IMR-90 (cell line): ENCODE results near the gene ACTN1. TPM values are rescaled to one million over a fixed set of nuclear protein-coding genes. Genes with fewer than 3 reads are reported as not detected.
A peak's percentile ranks its signal among the peaks of the same experiment; 100 is the strongest.

Experiments used
- ATAC-seq: fragments of 200-7000 bp; cut with Tn5 transposase; 2 replicates; pipeline ENCODE4 v1.9.1; 2020; ENCODE audit warnings: low read depth, mild to moderate bottlenecking, moderate library complexity
- BruUV-seq: library from RNA; stranded (reverse); fragments of 400-500 nt; replicated peaks from 2 replicates; lab custom pipeline; 2021; lab: Mats Ljungman, UMichigan
- CTCF ChIA-PET: fragments of 300-600 bp; formaldehyde crosslinking; extraction: SDS; loops from one replicate; lab custom pipeline; 2021; ENCODE audit warnings: antibody characterized with exemption; lab: Yijun Ruan, JAX
- POLR2A ChIA-PET: fragments of 300-600 bp; sonication (Branson Sonifier 250); formaldehyde crosslinking; loops from one replicate; lab custom pipeline; 2022; ENCODE audit warnings: antibody characterized with exemption; ENCODE audit not compliant: unreplicated experiment; lab: Charles Lee
- DNase-seq: peaks from one replicate; pipeline ENCODE4 v3.0.0; 2013
- H2AFZ ChIP-seq: replicated peaks from 2 replicates; pipeline ENCODE3; 2013; ENCODE audit warnings: low read length, mild to moderate bottlenecking; ENCODE audit not compliant: poor library complexity
- H2AK5ac ChIP-seq: 2 replicates; pipeline ENCODE4 v1.6.1; 2013; ENCODE audit warnings: low read depth, low read length, inconsistent platforms
- H2AK9ac ChIP-seq: replicated peaks from 2 replicates; pipeline ENCODE3; 2013; ENCODE audit warnings: mild to moderate bottlenecking, low read depth, low read length, moderate library complexity; ENCODE audit not compliant: poor library complexity
- H2BK120ac ChIP-seq: 2 replicates; pipeline ENCODE4 v1.6.1; 2013; ENCODE audit warnings: low read depth, low read length, inconsistent platforms
- H2BK15ac ChIP-seq: 3 replicates; pipeline ENCODE4 v1.6.1; 2013; ENCODE audit warnings: low read depth, low read length, inconsistent platforms
- H2BK20ac ChIP-seq: 2 replicates; pipeline ENCODE4 v1.6.1; 2013; ENCODE audit warnings: low read depth, mild to moderate bottlenecking, inconsistent platforms, low read length, moderate library complexity
- H2BK5ac ChIP-seq: 2 replicates; pipeline ENCODE4 v1.6.1; 2013; ENCODE audit warnings: mild to moderate bottlenecking, low read depth, low read length, inconsistent platforms; ENCODE audit not compliant: poor library complexity, severe bottlenecking
- H3K14ac ChIP-seq: replicated peaks from 2 replicates; pipeline ENCODE4 v1.6.1; 2013; ENCODE audit warnings: low read depth, low read length, inconsistent platforms
- H3K18ac ChIP-seq: 2 replicates; pipeline ENCODE4 v1.6.1; 2013; ENCODE audit warnings: low read depth, low read length, control low read depth
- H3K23ac ChIP-seq: 2 replicates; pipeline ENCODE4 v1.6.1; 2013; ENCODE audit warnings: low read depth, low read length, inconsistent platforms
- H3K27ac ChIP-seq: 2 replicates; pipeline ENCODE4 v1.5.1; 2013; ENCODE audit warnings: mild to moderate bottlenecking, control low read depth, low read length; ENCODE audit not compliant: insufficient read depth
- H3K27me3 ChIP-seq: 2 replicates; pipeline ENCODE4 v1.6.1; 2013; ENCODE audit warnings: low read length; ENCODE audit not compliant: control insufficient read depth, insufficient read depth
- H3K36me3 ChIP-seq: 2 replicates; pipeline ENCODE4 v1.6.1; 2013; ENCODE audit warnings: low read length, mixed read lengths; ENCODE audit not compliant: control insufficient read depth, insufficient read depth
- H3K4ac ChIP-seq: 2 replicates; pipeline ENCODE4 v1.6.1; 2013; ENCODE audit warnings: low read depth, low read length, inconsistent platforms
- H3K4me1 ChIP-seq: 2 replicates; pipeline ENCODE4 v1.6.1; 2013; ENCODE audit warnings: low read length, mixed read lengths; ENCODE audit not compliant: control insufficient read depth, insufficient read depth
- H3K4me2 ChIP-seq: 2 replicates; pipeline ENCODE4 v1.6.1; 2013; ENCODE audit warnings: low read depth, mild to moderate bottlenecking, control low read depth, low read length, moderate library complexity
- H3K4me3 ChIP-seq: 2 replicates; pipeline ENCODE4 v1.5.1; 2013; ENCODE audit warnings: low read depth, mild to moderate bottlenecking, control low read depth, low read length, moderate library complexity; ENCODE audit not compliant: insufficient read depth
- H3K56ac ChIP-seq: 2 replicates; pipeline ENCODE4 v1.6.1; 2013; ENCODE audit warnings: low read length, inconsistent platforms; ENCODE audit not compliant: insufficient read depth; ENCODE audit errors: extremely low read depth
- H3K79me1 ChIP-seq, 2 experiments: 2 replicates each; pipeline ENCODE4 v1.6.1; 2013; ENCODE audit warnings: low read length in 2 of 2, inconsistent platforms in 1 of 2, low read depth in 1 of 2
- H3K9ac ChIP-seq: 2 replicates; pipeline ENCODE4 v1.6.1; 2013; ENCODE audit warnings: low read depth, low read length, control low read depth
- H3K9me1 ChIP-seq: 2 replicates; pipeline ENCODE4 v1.6.1; 2013; ENCODE audit warnings: low read length, inconsistent platforms; ENCODE audit not compliant: insufficient read depth
- H3K9me3 ChIP-seq: 2 replicates; pipeline ENCODE4 v1.6.1; 2013; ENCODE audit warnings: low read length; ENCODE audit not compliant: control insufficient read depth, insufficient read depth
- H4K20me1 ChIP-seq: 2 replicates; pipeline ENCODE4 v1.6.1; 2013; ENCODE audit warnings: low read length, inconsistent platforms; ENCODE audit not compliant: insufficient read depth
- H4K5ac ChIP-seq: 2 replicates; pipeline ENCODE4 v1.6.1; 2013; ENCODE audit warnings: mild to moderate bottlenecking, low read depth, low read length, control low read depth
- H4K8ac ChIP-seq, 2 experiments: 2 replicates each; pipeline ENCODE4 v1.6.1; 2013; ENCODE audit warnings: low read depth in 2 of 2, low read length in 2 of 2, control low read depth in 1 of 2, inconsistent platforms in 1 of 2
- H4K91ac ChIP-seq: 2 replicates; pipeline ENCODE4 v1.6.1; 2013; ENCODE audit warnings: low read depth, low read length, inconsistent platforms; ENCODE audit not compliant: insufficient read depth
- CEBPB ChIP-seq: IDR thresholded peaks from 2 replicates; pipeline ENCODE4 v1.6.1; 2012; ENCODE audit warnings: low read depth, low read length, improper control_type of control experiment
- FOS ChIP-seq: fragments of 150-350 bp; IDR thresholded peaks from 2 replicates; pipeline ENCODE4 v1.6.1; 2016; ENCODE audit warnings: low read depth, low read length
- POLR2A ChIP-seq: IDR thresholded peaks from 2 replicates; pipeline ENCODE4 v1.6.1; 2012; ENCODE audit warnings: mild to moderate bottlenecking, low read depth, low read length
- SMC3 ChIP-seq: fragments of 150-350 bp; IDR thresholded peaks from 2 replicates; pipeline ENCODE4 v1.6.1; 2016; ENCODE audit warnings: low read depth, mild to moderate bottlenecking, antibody characterized with exemption, low read length, moderate library complexity
- WGBS, 2 experiments: methylation state at CpG; one replicate each; pipeline versions ENCODE4 v1.1.5 to v1.1.7; 2013; ENCODE audit warnings: missing lambda C conversion rate in 2 of 2; ENCODE audit not compliant: insufficient read length in 1 of 2; ENCODE audit errors: extremely low coverage in 2 of 2; 5-methylcytosine and 5-hydroxymethylcytosine counted together
- dilution Hi-C: fragments of 300-500 bp; cut with HindIII; formaldehyde crosslinking; loops from one replicate; pipeline ENCODE4 v1.14.3; 2018; ENCODE audit warnings: low sequenced_read_pairs; ENCODE audit not compliant: unreplicated experiment
- in situ Hi-C: fragments of 300-500 bp; cut with MboI; formaldehyde crosslinking; loops from 3 replicates; pipeline ENCODE4 v1.14.3; 2019; ENCODE audit warnings: low sequenced_read_pairs, inconsistent platforms, mixed read lengths
- intact Hi-C: fragments of 100-400 bp; cut with micrococcal nuclease; formaldehyde crosslinking; loops from 2 replicates; pipeline ENCODE4 v1.10.0; 2022
- polyA plus RNA-seq, 3 experiments: library from polyadenylated mRNA; depleted of rRNA; stranded (reverse); fragments of >200 nt; gene quantifications; 2 replicates each; pipeline ENCODE4 v1.2.3, GENCODE V29; 2012; ENCODE audit warnings: low replicate concordance in 1 of 3
- total RNA-seq: library from RNA; depleted of rRNA; stranded (reverse); fragments of >200 nt; gene quantifications from 2 replicates; pipeline ENCODE4 v1.2.3, GENCODE V29; 2012

Gene ACTN1
- total and polyA plus RNA-seq, 2 of the 4 experiments (the other 2 are of a cell fraction), result 684 to 766 TPM

GRCh38 chr14:68978172-68978911, 760 bp downstream of the ACTN1 start:
- in situ Hi-C loops (no loop called here), dilution Hi-C loops (no loop called here), intact Hi-C loops (loop anchor here (2.0 to 5.0 kb wide), 2 partner anchors 68 to 116 kb away; no protein-coding TSS in a partner anchor)
- peak overlapping the region; percentile 98 for H3K27ac ChIP-seq
- peak overlapping the region; percentile 82 for H2AFZ ChIP-seq
- H2AK9ac ChIP-seq, result peak overlapping the region; percentile 100
- POLR2A ChIA-PET, result interaction anchor here (0.5 to 3.4 kb wide), 9 partner anchors 33 to 122 kb away, joined by 4 to 11 read pairs (median 5); no protein-coding TSS in a partner anchor
- peak overlapping the region; percentile 93 to 98 for H4K8ac ChIP-seq
- CTCF ChIA-PET, result interaction anchor here (1.0 to 2.3 kb wide), 2 partner anchors 65 to 82 kb away, joined by 3 to 5 read pairs; no protein-coding TSS in a partner anchor
- peak overlapping the region; percentile 100 for H3K9ac ChIP-seq
- peak overlapping the region; percentile 88 for H4K5ac ChIP-seq
- peak overlapping the region; percentile 98 for H2BK5ac ChIP-seq
- H3K4me2 ChIP-seq, result peak overlapping the region; percentile 52
- H3K4ac ChIP-seq, result peak overlapping the region; percentile 100
- H3K56ac ChIP-seq, result peak overlapping the region; percentile 98
- BruUV-seq, result no TSS peak
- H3K36me3 ChIP-seq, result peaks cover 34% of the 10 kb centered on the region
- no peaks in the 10 kb centered on the region for H3K9me3 ChIP-seq
- H2AK5ac ChIP-seq, result peak overlapping the region; percentile 85
- H3K79me1 ChIP-seq, result peaks cover 19 to 66% of the 10 kb centered on the region in 2 experiments; a peak in 3 of 4 replicates
- H2BK20ac ChIP-seq, result peak overlapping the region; percentile 76
- peak overlapping the region; percentile 100 for H3K14ac ChIP-seq
- peak overlapping the region; percentile 81; the same call in 2 of the 3 replicates for H2BK15ac ChIP-seq
- no peaks in the 10 kb centered on the region for H3K27me3 ChIP-seq
- 2% methylated on average over 21 of the region's 72 CpGs; no CpG with 5 or more reads in 1 of the 2 experiments for WGBS, 2 experiments
- peak overlapping the region; percentile 99 for H4K91ac ChIP-seq
- peak; percentile 44 for DNase-seq
- peak overlapping the region; percentile 82 for H3K18ac ChIP-seq
- H3K4me3 ChIP-seq, result peak overlapping the region; percentile 71
- peak overlapping the region; percentile 91 for H2BK120ac ChIP-seq
- peak; percentile 2 for ATAC-seq
- H4K20me1 ChIP-seq, result peaks cover 46% of the 10 kb centered on the region
- peak; percentile 71 for TF ChIP-seq CEBPB
- peak; percentile 86 for TF ChIP-seq POLR2A
- TF ChIP-seq SMC3, result peak; percentile 8; the same call in 1 of the 2 replicates
- no peak for TF ChIP-seq FOS
- peaks cover 52% of the 10 kb centered on the region for H3K4me1 ChIP-seq
- H3K9me1 ChIP-seq, result peaks cover 38% of the 10 kb centered on the region
- peak overlapping the region; percentile 96 for H3K23ac ChIP-seq
